ENCODE measurements around the gene EXOC6B. TPM values are rescaled to one million over a fixed set of nuclear protein-coding genes. Genes with fewer than 3 reads are reported as not detected.
"Not testable (repeated sequence)": the region's sequence is repeated elsewhere in the genome, so short reads cannot be mapped to it uniquely, and the experiment has no call there.

EXOC6B gene
- total and polyA plus RNA-seq, 2 of the 8 experiments (the other 6 are each of a cell fraction or from before 2014, with no cell fraction given) = 13.5 to 33.0 TPM

DNA sequence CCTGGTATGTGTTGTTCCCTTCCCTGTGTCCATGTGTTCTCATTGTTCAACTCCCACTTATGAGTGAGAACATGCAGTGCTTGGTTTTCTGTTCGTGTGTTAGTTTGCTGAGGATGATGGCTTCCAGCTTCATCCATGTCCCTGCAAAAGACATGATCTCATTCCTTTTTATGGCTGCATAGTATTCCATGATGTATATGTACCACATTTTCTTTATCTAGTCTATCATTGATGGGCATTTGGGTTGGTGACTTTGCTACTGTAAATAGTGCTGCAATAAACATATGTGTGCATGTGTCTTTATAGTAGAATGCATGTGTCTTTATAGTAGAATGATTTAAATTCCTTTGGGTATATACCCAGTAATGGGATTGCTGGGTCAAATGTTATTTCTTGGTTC, 341.2 kb downstream of the EXOC6B start:
- H2AFZ ChIP-seq (ENCODE audit: low read length); H3K27ac ChIP-seq (ENCODE audit: low read depth, low read length); H3K18ac ChIP-seq (ENCODE audit: extremely low read depth, low read length); H2AK5ac ChIP-seq (ENCODE audit: low read depth, low read length); H3K56ac ChIP-seq (replicated peaks; ENCODE audit: insufficient read length, low read depth, low read length); H3K36me3 ChIP-seq (ENCODE audit: control insufficient read depth in 2 of 4, insufficient read depth in 4 of 4, low read length in 3 of 4); H3K4me3 ChIP-seq (ENCODE audit: extremely low read depth in 1 of 4, insufficient read depth in 2 of 4, low read depth in 3 of 4, low read length in 4 of 4); H2BK5ac ChIP-seq (ENCODE audit: low read depth, low read length); H3K14ac ChIP-seq (ENCODE audit: insufficient read length); H3K23me2 ChIP-seq (ENCODE audit: low read depth, low read length); FAIRE-seq; H2BK12ac ChIP-seq (ENCODE audit: low read depth, low read length); H3K27me3 ChIP-seq (replicated peaks in 1 of 4; ENCODE audit: control insufficient read depth in 3 of 4, extremely low read depth in 1 of 4, insufficient read depth in 3 of 4, low read length in 3 of 4); H4K20me1 ChIP-seq (replicated peaks in 1 of 2; ENCODE audit: control insufficient read depth in 1 of 2, insufficient read depth in 2 of 2, low read length in 2 of 2); H2BK15ac ChIP-seq (ENCODE audit: low read length); H2BK120ac ChIP-seq (replicated peaks; ENCODE audit: low read depth, low read length); H3K79me2 ChIP-seq (ENCODE audit: control insufficient read depth in 1 of 2, insufficient read depth in 2 of 2, low read length in 2 of 2); H4K8ac ChIP-seq (ENCODE audit: extremely low read depth, insufficient read depth, low read length); POLR2A ChIA-PET (ENCODE audit: partially characterized antibody); H3K4me2 ChIP-seq (ENCODE audit: insufficient read depth in 1 of 2, low read depth in 2 of 2, low read length in 2 of 2); H2BK20ac ChIP-seq (ENCODE audit: low read length); H3K4me1 ChIP-seq (replicated peaks in 1 of 4; ENCODE audit: control insufficient read depth in 3 of 4, insufficient read depth in 4 of 4, low read length in 3 of 4); DNase-seq (ENCODE audit: low read depth in 1 of 2, low spot score in 2 of 2); H4K91ac ChIP-seq (replicated peaks; ENCODE audit: insufficient read length, low read length); H3K79me1 ChIP-seq (ENCODE audit: low read depth, low read length); H3K4ac ChIP-seq (replicated peaks; ENCODE audit: insufficient read length, low read depth, low read length); H3K9me3 ChIP-seq (ENCODE audit: insufficient read depth in 2 of 2, low read depth in 1 of 2, low read length in 1 of 2); H3K23ac ChIP-seq (ENCODE audit: insufficient read length); CTCF ChIA-PET (ENCODE audit: partially characterized antibody); H3K9ac ChIP-seq (replicated peaks in 1 of 4; ENCODE audit: extremely low read depth in 1 of 4, low read depth in 3 of 4, low read length in 3 of 4); H4K5ac ChIP-seq (ENCODE audit: insufficient read length, low read depth, low read length): not testable (repeated sequence)
- WGBS, 2 experiments (ENCODE audit: extremely low coverage in 1 of 2, insufficient coverage in 1 of 2, insufficient read length in 1 of 2, insufficient replicate concordance in 2 of 2, low coverage in 1 of 2, low lambda C conversion rate in 2 of 2, missing lambda C conversion rate in 1 of 2) = 95% methylated on average over 1 of the region's 1 CpG; no CpG with 5 or more reads in 1 of the 2 experiments
